ENCODE data around the gene ALCAM.

DNA sequence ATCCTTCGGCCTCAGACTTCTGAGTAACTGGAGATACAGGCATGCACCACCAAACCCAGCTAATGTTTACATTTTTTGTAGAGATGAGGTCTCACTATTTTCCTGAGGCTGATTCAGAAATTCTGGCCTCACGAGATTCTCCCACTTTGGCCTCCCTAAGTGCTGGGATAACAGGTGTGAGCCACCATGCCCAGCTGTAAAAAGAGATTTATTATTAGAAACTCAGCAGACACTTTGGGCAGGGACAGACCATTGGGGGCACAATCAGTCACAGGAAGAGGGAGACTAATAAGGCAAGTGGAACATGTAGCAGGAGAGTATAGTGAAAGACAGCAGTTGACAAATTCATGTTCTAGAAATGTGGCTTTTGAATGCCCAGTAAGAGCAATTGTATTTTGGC, 252.9 kb downstream of the ALCAM start:
- no peak for TF ChIP-seq EZH2 (optimal IDR thresholded peaks at IDR 0.05; ENCODE audit: low read depth, low read length)
- TF ChIP-seq, protein P1, sequence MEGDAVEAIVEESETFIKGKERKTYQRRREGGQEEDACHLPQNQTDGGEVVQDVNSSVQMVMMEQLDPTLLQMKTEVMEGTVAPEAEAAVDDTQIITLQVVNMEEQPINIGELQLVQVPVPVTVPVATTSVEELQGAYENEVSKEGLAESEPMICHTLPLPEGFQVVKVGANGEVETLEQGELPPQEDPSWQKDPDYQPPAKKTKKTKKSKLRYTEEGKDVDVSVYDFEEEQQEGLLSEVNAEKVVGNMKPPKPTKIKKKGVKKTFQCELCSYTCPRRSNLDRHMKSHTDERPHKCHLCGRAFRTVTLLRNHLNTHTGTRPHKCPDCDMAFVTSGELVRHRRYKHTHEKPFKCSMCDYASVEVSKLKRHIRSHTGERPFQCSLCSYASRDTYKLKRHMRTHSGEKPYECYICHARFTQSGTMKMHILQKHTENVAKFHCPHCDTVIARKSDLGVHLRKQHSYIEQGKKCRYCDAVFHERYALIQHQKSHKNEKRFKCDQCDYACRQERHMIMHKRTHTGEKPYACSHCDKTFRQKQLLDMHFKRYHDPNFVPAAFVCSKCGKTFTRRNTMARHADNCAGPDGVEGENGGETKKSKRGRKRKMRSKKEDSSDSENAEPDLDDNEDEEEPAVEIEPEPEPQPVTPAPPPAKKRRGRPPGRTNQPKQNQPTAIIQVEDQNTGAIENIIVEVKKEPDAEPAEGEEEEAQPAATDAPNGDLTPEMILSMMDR (IDR thresholded peaks at IDR 0.05; ENCODE audit: low read length): no peak
